Measurements from ENCODE around the gene ABCG1.

ABCG1 gene

DNA sequence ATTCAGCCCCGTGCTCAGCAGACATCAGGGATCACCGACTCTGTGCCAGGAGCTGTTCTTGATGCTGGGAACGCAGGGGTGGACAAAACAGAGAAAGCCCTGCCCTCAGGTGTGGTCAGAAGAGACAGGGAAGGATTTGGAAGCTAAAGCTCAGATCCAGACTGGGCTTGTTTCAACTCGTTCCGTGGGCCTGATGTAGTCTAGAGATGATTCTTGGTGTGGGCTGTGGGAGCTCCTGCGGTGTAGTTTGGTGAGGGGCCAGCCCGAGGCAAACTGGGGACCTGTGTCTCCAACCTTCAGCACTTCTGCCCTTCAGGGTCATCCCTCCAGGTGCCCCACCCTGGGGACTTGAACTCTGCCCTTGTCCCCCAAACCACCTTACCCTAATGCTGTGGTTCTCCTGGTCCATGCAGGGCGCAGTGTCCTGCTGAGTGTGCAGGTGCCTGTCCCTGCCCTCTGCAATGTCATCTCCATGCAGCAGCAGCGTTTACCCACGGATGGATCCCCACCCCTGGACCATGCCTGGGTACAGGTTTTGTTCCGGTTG lies 17.3 kb upstream of the ABCG1 start:
- no peak overlapping the region for H3K14ac ChIP-seq (ENCODE audit: low read length)
- H3K4me3 ChIP-seq (ENCODE audit: low read length in 2 of 2), result no peak overlapping the region
- H3K27ac ChIP-seq (replicated peaks; ENCODE audit: low read length), result no peak overlapping the region
- H3K79me1 ChIP-seq (ENCODE audit: low read depth, low read length), result no peaks in the 10 kb centered on the region
- H3K23ac ChIP-seq (ENCODE audit: low read depth, low read length, poor library complexity), result no peak overlapping the region
- peak overlapping the region; percentile 69 for H3K4ac ChIP-seq (ENCODE audit: low read length)
- no peak overlapping the region for H4K91ac ChIP-seq (ENCODE audit: low read depth, low read length, poor library complexity)
- H3K9ac ChIP-seq (ENCODE audit: low read depth, low read length, poor library complexity), result no peak overlapping the region
- no CpG with 5 or more reads among the region's 11 CpGs for WGBS, 2 donors (ENCODE audit: extremely low coverage in 2 of 2, insufficient read length in 2 of 2, insufficient replicate concordance in 1 of 2)
- H3K4me1 ChIP-seq (ENCODE audit: control insufficient read depth in 2 of 2, insufficient read depth in 1 of 2, low read depth in 1 of 2, low read length in 2 of 2), result peaks cover 0 to 2% of the 10 kb centered on the region in 2 donors
- H3K27me3 ChIP-seq (ENCODE audit: control insufficient read depth in 3 of 3, insufficient read depth in 3 of 3, low read depth in 1 of 3, low read length in 3 of 3), result peaks cover 0 to 1% (median 0%) of the 10 kb centered on the region in 3 experiments
- H3K18ac ChIP-seq (ENCODE audit: low read length), result peak overlapping the region; percentile 53
- DNase-seq (ENCODE audit: low spot score), result no peak
- H3K9me3 ChIP-seq (replicated peaks in 1 of 2; ENCODE audit: control insufficient read depth in 2 of 2, insufficient read depth in 1 of 2, low read depth in 1 of 2, low read length in 2 of 2), result peaks cover 0 to 6% of the 10 kb centered on the region in 2 donors
- H2BK120ac ChIP-seq (ENCODE audit: low read depth, low read length), result no peak overlapping the region
- no peak overlapping the region for H2BK12ac ChIP-seq (ENCODE audit: low read length)
- no peak overlapping the region for H3K4me2 ChIP-seq (ENCODE audit: insufficient read depth, low read length, poor library complexity, severe bottlenecking)
- H4K8ac ChIP-seq (ENCODE audit: low read depth, low read length), result no peak overlapping the region
- H2AFZ ChIP-seq (ENCODE audit: low read length), result no peak overlapping the region
- peak overlapping the region; percentile 1 for H2AK5ac ChIP-seq (ENCODE audit: low read depth, low read length)
- H2BK15ac ChIP-seq (ENCODE audit: low read length), result no peak overlapping the region
- no peak overlapping the region for H2BK5ac ChIP-seq (ENCODE audit: low read length)
- H3K36me3 ChIP-seq (replicated peaks in 1 of 2; ENCODE audit: control insufficient read depth in 2 of 2, insufficient read depth in 2 of 2, low read length in 2 of 2), result no peaks in the 10 kb centered on the region

DNA sequence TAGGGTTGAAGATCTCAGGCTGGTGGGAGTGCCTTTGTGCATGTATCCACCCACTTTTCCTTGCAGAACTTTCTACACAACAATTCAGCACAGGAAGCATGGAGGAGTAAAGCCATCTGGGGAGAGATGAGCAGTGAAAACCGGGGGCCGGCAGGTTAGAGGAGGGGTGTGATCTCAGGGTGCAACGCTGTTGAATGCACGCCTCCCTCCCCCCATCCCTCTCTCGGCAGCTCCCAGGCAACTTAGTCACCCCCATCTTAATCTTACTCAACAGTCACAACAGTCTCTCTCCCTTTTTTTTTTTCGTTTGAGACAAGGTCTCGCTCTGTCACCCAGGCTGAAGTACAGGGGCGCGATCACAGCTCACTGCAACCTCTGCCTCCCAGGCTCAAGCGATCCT lies 16.6 kb upstream of the ABCG1 start:
- DNase-seq (ENCODE audit: low spot score), result no peak

DNA sequence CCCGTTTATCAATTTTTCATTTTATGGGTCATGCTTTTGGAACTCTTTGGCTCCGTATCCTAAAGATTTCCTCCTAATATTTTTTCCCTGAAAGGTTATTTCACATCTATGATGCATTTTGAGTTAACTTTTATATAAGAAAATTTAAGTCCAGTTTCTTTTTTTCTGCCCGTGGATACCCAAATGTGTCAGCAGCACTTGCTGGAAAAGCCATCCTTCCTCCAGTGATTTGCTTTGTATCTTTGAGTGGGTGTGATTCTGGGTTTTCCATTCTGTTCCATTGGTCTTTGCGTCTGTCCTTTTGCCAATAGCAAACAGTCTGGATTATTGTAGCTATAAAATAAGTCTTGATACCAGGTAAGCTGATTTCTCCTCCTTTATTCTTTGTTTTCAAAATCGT lies 15.6 kb upstream of the ABCG1 start:
- Histone ChIP-seq H3K79me1 (ENCODE audit: low read depth, low read length) (no peaks in the 10 kb centered on the region), H3K18ac (ENCODE audit: low read length) (no peak overlapping the region), H4K8ac (ENCODE audit: low read depth, low read length) (no peak overlapping the region), H3K4me2 (ENCODE audit: insufficient read depth, low read length, poor library complexity, severe bottlenecking) (no peak overlapping the region), H2AFZ (ENCODE audit: low read length) (no peak overlapping the region), H3K9me3 (replicated peaks in 1 of 2; ENCODE audit: control insufficient read depth in 2 of 2, insufficient read depth in 1 of 2, low read depth in 1 of 2, low read length in 2 of 2) (peaks cover 0 to 6% of the 10 kb centered on the region in 2 donors), H2BK120ac (ENCODE audit: low read depth, low read length) (no peak overlapping the region), H3K4me1 (ENCODE audit: control insufficient read depth in 2 of 2, insufficient read depth in 1 of 2, low read depth in 1 of 2, low read length in 2 of 2) (peaks cover 0 to 2% of the 10 kb centered on the region in 2 donors), H3K9ac (ENCODE audit: low read depth, low read length, poor library complexity) (no peak overlapping the region), H3K27me3 (ENCODE audit: control insufficient read depth in 3 of 3, insufficient read depth in 3 of 3, low read depth in 1 of 3, low read length in 3 of 3) (peaks cover 0 to 1% (median 0%) of the 10 kb centered on the region in 3 experiments), H2BK12ac (ENCODE audit: low read length) (no peak overlapping the region), H3K23ac (ENCODE audit: low read depth, low read length, poor library complexity) (no peak overlapping the region), H2BK15ac (ENCODE audit: low read length) (no peak overlapping the region), H4K91ac (ENCODE audit: low read depth, low read length, poor library complexity) (no peak overlapping the region), H3K4ac (ENCODE audit: low read length) (no peak overlapping the region), H3K36me3 (replicated peaks in 1 of 2; ENCODE audit: control insufficient read depth in 2 of 2, insufficient read depth in 2 of 2, low read length in 2 of 2) (no peaks in the 10 kb centered on the region), H2AK5ac (ENCODE audit: low read depth, low read length) (no peak overlapping the region), H3K4me3 (ENCODE audit: low read length in 2 of 2) (no peak overlapping the region), H2BK5ac (ENCODE audit: low read length) (no peak overlapping the region), H3K14ac (ENCODE audit: low read length) (no peak overlapping the region), H3K27ac (replicated peaks; ENCODE audit: low read length) (no peak overlapping the region)
- no CpG with 5 or more reads among the region's 5 CpGs for WGBS, 2 donors (ENCODE audit: extremely low coverage in 2 of 2, insufficient read length in 2 of 2, insufficient replicate concordance in 1 of 2)
- DNase-seq (ENCODE audit: low spot score), result no peak

More for the DNA sequence above, 16.6 kb upstream of the ABCG1 start:
- Histone ChIP-seq H3K79me1 (ENCODE audit: low read depth, low read length) (no peaks in the 10 kb centered on the region), H3K4ac (ENCODE audit: low read length) (no peak overlapping the region), H4K8ac (ENCODE audit: low read depth, low read length) (no peak overlapping the region), H3K18ac (ENCODE audit: low read length) (no peak overlapping the region), H2AK5ac (ENCODE audit: low read depth, low read length) (no peak overlapping the region), H2BK12ac (ENCODE audit: low read length) (no peak overlapping the region), H2AFZ (ENCODE audit: low read length) (no peak overlapping the region), H3K9ac (ENCODE audit: low read depth, low read length, poor library complexity) (no peak overlapping the region), H3K27me3 (ENCODE audit: control insufficient read depth in 3 of 3, insufficient read depth in 3 of 3, low read depth in 1 of 3, low read length in 3 of 3) (peaks cover 0 to 1% (median 0%) of the 10 kb centered on the region in 3 experiments), H4K91ac (ENCODE audit: low read depth, low read length, poor library complexity) (no peak overlapping the region), H3K14ac (ENCODE audit: low read length) (no peak overlapping the region), H3K9me3 (replicated peaks in 1 of 2; ENCODE audit: control insufficient read depth in 2 of 2, insufficient read depth in 1 of 2, low read depth in 1 of 2, low read length in 2 of 2) (peaks cover 0 to 6% of the 10 kb centered on the region in 2 donors), H3K4me2 (ENCODE audit: insufficient read depth, low read length, poor library complexity, severe bottlenecking) (no peak overlapping the region), H3K36me3 (replicated peaks in 1 of 2; ENCODE audit: control insufficient read depth in 2 of 2, insufficient read depth in 2 of 2, low read length in 2 of 2) (no peaks in the 10 kb centered on the region), H3K4me1 (ENCODE audit: control insufficient read depth in 2 of 2, insufficient read depth in 1 of 2, low read depth in 1 of 2, low read length in 2 of 2) (peaks cover 0 to 2% of the 10 kb centered on the region in 2 donors), H3K4me3 (ENCODE audit: low read length in 2 of 2) (no peak overlapping the region), H3K27ac (replicated peaks; ENCODE audit: low read length) (no peak overlapping the region), H2BK15ac (ENCODE audit: low read length) (no peak overlapping the region), H2BK120ac (ENCODE audit: low read depth, low read length) (no peak overlapping the region), H3K23ac (ENCODE audit: low read depth, low read length, poor library complexity) (no peak overlapping the region), H2BK5ac (ENCODE audit: low read length) (no peak overlapping the region)
- no CpG with 5 or more reads among the region's 10 CpGs for WGBS, 2 donors (ENCODE audit: extremely low coverage in 2 of 2, insufficient read length in 2 of 2, insufficient replicate concordance in 1 of 2)

DNA sequence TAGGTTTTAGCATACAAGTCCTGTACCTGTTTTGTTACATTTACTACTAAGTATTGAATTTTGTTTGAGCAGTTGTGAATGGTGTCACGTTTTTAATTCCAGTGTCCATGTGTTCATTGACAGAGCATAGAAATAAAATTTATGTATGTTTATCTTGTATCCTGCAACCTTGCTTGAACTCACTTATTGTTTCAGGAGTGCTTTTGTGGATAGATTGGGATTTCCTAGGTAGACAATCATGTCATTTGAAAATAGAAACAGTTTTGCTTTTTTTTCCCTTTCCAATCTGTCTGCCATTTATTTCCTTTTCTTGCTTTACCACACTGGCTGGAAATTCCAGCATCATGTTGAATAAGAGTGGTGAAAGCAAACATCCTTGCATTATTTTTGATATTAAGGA lies 15.0 kb upstream of the ABCG1 start:
- no peak for DNase-seq (ENCODE audit: low spot score)
- Histone ChIP-seq H3K27me3 (ENCODE audit: control insufficient read depth in 3 of 3, insufficient read depth in 3 of 3, low read depth in 1 of 3, low read length in 3 of 3) (peaks cover 0 to 1% (median 0%) of the 10 kb centered on the region in 3 experiments), H3K18ac (ENCODE audit: low read length) (no peak overlapping the region), H2BK15ac (ENCODE audit: low read length) (no peak overlapping the region), H4K91ac (ENCODE audit: low read depth, low read length, poor library complexity) (no peak overlapping the region), H2AFZ (ENCODE audit: low read length) (no peak overlapping the region), H2AK5ac (ENCODE audit: low read depth, low read length) (no peak overlapping the region), H3K4me3 (ENCODE audit: low read length in 2 of 2) (no peak overlapping the region), H3K23ac (ENCODE audit: low read depth, low read length, poor library complexity) (no peak overlapping the region), H3K36me3 (replicated peaks in 1 of 2; ENCODE audit: control insufficient read depth in 2 of 2, insufficient read depth in 2 of 2, low read length in 2 of 2) (no peaks in the 10 kb centered on the region), H2BK5ac (ENCODE audit: low read length) (no peak overlapping the region), H3K27ac (replicated peaks; ENCODE audit: low read length) (no peak overlapping the region), H2BK12ac (ENCODE audit: low read length) (no peak overlapping the region), H3K4ac (ENCODE audit: low read length) (no peak overlapping the region), H3K79me1 (ENCODE audit: low read depth, low read length) (no peaks in the 10 kb centered on the region), H3K14ac (ENCODE audit: low read length) (no peak overlapping the region), H3K4me1 (ENCODE audit: control insufficient read depth in 2 of 2, insufficient read depth in 1 of 2, low read depth in 1 of 2, low read length in 2 of 2) (peaks cover 0 to 5% of the 10 kb centered on the region in 2 donors), H2BK120ac (ENCODE audit: low read depth, low read length) (no peak overlapping the region), H3K4me2 (ENCODE audit: insufficient read depth, low read length, poor library complexity, severe bottlenecking) (no peak overlapping the region), H3K9ac (ENCODE audit: low read depth, low read length, poor library complexity) (no peak overlapping the region), H4K8ac (ENCODE audit: low read depth, low read length) (no peak overlapping the region), H3K9me3 (replicated peaks in 1 of 2; ENCODE audit: control insufficient read depth in 2 of 2, insufficient read depth in 1 of 2, low read depth in 1 of 2, low read length in 2 of 2) (peaks cover 0 to 6% of the 10 kb centered on the region in 2 donors)
- WGBS, 2 donors (ENCODE audit: extremely low coverage in 2 of 2, insufficient read length in 2 of 2, insufficient replicate concordance in 1 of 2), result no CpG with 5 or more reads among the region's 1 CpG

Data from neuronal stem cell (in vitro differentiated cells).